Inferior parietal cortex (tissue), 1 donor: Measurements from ENCODE around the gene BCO1.
"Not testable (repeated sequence)": the region's sequence is repeated elsewhere in the genome, so short reads cannot be mapped to it uniquely, and the experiment has no call there.

ENCODE experiments used
- DNase-seq: peaks from one replicate; pipeline ENCODE4 v3.0.0-alpha.2; 2016; ENCODE audit errors: extremely low spot score

BCO1 gene, protein sequence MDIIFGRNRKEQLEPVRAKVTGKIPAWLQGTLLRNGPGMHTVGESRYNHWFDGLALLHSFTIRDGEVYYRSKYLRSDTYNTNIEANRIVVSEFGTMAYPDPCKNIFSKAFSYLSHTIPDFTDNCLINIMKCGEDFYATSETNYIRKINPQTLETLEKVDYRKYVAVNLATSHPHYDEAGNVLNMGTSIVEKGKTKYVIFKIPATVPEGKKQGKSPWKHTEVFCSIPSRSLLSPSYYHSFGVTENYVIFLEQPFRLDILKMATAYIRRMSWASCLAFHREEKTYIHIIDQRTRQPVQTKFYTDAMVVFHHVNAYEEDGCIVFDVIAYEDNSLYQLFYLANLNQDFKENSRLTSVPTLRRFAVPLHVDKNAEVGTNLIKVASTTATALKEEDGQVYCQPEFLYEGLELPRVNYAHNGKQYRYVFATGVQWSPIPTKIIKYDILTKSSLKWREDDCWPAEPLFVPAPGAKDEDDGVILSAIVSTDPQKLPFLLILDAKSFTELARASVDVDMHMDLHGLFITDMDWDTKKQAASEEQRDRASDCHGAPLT

GRCh38 chr16:81238296-81239011 lies at the start of gene BCO1:
BCO1 (plus strand) TSS chr16:81238689; CDS start chr16:81238909, 220 bp downstream.
- peak; percentile 13 for DNase-seq

DNA sequence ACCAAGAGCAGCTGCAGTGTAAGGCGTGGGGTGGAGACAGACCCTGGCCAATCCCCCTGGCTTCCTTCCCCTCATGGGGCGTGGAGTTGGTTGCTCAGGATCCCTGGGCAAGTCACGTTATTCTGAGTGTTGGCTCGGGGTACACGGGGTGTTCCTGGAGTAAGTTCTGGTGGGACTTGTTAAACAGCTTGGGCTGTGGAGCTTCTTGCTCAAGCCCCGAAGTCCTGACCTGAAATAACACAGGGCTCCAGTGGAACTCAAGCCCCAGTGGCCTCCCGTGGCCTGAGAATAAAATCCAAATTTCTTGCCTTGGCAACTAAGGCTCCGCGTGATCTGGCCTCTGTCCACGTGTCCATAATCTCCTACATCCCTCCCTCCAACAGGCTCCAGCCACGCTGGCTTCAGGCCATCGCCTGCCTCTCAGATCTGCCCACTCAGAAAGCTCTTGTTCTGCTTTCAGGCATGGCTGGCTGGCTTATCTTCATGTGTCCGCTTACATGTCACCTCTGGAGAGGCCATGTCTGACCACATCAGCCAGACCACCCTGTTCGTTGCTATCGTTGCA lies 49.3 kb upstream of the BCO1 start:
- peak; percentile 78 for DNase-seq

- no peak for DNase-seq
These were observed 47.8 kb upstream of the BCO1 start for GRCh38 chr16:81190667-81191066.

DNA sequence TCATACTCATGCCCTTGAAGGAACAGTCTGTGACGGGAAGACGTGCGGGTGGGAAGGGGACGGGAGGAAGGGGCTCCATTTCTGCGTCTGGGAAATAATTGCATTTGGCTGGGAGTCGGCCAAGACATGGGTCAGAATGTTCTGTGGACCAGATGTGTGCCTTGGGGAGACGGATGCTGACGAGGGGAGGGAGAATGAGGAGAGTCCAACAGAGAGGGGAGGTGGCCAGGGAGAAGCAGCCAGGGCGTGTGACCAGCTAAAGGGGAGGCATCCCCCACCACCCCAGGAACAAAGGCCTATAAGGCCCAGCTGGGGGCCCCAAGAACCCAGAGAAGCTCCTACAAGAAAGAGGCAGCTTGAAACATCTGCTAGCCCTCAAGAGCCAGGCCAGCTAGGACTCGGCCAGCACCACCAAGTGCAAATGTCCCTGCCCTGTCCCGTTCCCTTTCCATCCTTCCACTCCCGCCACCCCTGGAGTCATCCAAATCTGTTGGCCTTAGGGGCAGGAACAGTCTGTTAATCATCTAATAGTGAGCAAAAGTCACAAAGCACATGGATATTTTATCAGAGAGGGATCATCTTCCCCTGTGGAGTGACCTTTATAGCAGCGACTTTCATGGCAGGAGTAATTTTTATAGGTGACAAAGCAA lies 42.5 kb upstream of the BCO1 start:
- DNase-seq, result no peak

GRCh38 chr16:81198635-81199034 lies 39.9 kb upstream of the BCO1 start:
- DNase-seq, result peak; percentile 38

GRCh38 chr16:81201267-81201666 lies 37.2 kb upstream of the BCO1 start:
- DNase-seq, result peak; percentile 20

DNA sequence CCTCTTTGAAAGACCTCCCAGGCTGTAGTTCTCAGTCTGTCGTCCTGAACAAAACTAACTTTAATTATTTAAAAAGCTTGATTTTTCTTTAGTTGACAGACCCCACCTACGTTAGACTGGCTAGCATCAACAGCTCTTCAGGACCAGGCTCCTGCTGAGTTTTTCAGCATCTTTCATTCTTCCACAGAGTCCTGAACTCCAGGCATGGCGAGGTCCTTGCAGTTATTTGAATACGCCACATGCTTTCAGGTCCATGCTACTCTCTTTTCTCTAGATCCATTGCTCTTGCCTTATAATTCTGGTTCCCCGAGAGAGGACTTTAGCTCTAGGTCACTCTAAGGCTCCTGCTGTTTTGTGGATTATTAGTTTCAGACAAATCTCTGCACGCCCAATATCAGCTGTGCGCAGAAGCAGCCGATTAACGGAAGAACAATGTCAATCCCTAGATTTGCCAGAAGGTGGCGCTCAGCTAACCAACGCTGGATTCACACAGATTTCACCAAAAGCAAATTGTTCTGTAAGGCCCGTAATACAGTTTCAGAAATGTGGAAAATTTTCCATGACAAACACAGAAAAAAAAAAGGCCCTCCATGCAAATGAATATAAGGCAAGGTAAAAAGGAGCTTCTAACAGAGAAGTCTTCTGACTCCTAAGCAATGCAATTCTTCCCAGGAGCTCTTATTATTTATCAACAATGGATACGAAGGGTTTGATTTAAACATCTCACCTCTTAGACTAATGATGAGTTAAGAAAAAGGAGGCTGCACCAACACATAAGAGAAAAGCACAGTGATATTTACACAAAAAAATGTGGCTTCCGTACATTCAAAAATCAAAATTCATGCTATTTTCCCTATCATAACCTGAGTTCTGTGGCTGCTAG lies 33.5 kb upstream of the BCO1 start:
- peak; percentile 90 for DNase-seq

- no peak for DNase-seq
These were observed 31.4 kb upstream of the BCO1 start for GRCh38 chr16:81207076-81207475.

DNA sequence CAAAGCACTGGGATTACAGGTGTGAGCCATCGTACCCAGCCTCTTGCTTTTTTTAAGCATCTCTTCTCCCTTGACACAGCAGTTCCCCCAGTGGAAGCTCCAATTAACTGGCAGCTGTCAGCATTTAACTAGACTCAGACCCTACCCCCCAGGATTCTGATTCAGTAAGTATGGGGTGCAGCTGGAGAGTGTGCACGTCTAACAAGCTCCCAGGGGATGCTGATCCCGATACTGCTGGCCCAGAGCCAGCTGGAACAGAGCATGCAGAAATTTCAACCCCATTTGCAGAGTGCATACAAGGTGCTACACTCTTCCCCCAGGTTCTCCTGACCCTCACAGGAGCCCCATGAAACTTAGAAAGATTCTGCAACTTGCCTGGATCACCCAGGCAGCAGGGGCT lies 27.7 kb upstream of the BCO1 start:
- no peak for DNase-seq

- no peak for DNase-seq
These were observed 25.5 kb upstream of the BCO1 start for GRCh38 chr16:81212830-81213465.

- no peak for DNase-seq
These were observed 23.7 kb upstream of the BCO1 start for GRCh38 chr16:81214745-81215166.

DNA sequence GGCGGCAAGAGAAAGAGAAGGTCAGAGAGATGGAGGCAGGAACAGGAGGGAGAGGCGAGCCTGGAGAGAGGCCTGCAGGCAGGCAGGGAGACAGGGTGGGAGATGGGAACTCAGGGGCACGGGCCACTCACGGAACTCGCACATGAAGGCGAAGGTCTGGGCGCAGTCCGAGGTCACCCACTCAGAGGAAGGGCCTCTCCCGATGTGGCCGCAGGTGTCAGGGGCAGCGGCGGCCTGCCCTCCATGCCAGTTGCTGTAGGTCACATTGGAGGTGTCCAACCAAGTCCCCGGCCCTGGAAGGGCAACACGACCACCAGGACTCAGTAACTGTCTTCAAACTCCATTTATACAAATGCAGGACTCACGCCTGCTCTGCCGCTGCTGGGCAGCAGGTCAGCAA lies 22.4 kb upstream of the BCO1 start:
- DNase-seq, result no peak

DNA sequence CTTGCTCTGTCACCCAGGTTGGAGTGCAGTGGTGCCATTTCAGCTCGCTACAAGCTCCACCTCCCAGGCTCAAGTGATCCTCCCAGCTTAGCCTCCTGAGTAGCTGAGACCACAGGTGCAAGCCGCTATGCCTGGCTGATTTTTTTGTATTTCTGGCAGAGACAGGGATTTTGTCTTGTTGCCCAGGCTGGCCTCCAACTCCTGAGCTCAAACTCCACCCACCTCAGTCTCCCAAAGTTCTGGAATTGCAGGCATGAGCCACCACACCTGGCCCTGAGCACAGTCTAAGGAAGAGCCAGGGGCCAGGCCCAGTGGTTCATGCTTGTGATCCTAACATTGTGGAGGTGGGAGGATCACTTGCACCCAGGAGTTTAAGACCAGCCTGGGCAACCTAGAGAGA lies 21.8 kb upstream of the BCO1 start:
- DNase-seq, result no peak

GRCh38 chr16:81219151-81219550 lies 19.3 kb upstream of the BCO1 start:
- DNase-seq, result no peak

DNA sequence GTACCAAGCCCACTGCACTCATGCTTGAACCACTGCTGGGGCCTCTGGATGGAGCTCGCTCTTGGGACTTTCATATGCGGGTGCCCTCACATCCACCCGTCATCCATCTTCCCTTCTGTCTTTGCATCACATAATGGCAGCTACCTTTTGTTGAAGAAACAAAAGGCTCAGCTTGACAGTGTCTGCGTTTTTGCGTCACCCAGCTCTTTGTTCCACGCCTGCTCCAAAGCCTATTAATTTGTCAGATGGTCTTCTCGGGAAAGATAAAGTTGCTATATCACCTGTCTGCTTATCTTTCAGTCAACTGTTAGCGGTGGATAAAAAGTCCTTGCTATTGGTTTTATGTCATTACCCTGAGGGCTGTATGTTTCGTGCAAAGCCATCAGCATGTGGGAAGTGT lies 18.1 kb upstream of the BCO1 start:
- DNase-seq, result no peak

DNA sequence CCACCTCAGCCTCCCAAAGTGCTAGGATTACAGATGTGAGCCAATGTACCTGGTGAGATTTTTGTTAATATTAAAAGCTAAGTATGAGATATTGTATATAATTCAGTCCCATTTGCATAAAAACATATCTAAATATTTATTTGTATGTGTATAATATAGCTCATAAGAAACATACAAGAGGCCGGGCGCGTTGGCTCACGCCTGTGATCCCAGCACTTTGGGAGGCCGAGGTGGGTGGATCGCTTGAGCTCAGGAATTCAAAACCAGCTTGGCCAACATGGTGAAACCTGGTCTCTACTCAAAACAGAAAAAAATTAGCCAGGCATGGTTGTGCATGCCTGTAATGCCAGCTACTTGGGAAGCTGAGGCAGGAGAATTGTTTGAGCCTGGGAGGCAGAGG lies 16.8 kb upstream of the BCO1 start:
- DNase-seq, result no peak

DNA sequence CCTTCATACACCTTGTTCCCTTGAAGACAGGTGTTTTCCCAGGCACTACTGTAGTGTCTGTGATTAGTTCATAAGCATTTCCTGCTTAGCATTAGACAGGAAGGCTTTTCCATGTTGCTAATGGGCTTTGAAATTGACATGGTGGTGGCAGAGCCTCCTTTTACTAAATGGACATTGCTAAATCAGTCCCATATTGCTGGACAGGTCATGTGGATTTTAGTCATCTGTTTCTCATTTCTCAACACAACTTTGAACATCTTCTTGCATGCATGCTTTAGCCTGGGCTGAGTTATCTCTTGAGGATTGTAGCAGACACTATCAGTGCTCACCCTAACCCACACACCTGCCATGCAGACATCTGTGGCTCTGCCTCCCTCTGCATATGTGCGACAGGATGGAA lies 13.7 kb upstream of the BCO1 start:
- no peak for DNase-seq

DNA sequence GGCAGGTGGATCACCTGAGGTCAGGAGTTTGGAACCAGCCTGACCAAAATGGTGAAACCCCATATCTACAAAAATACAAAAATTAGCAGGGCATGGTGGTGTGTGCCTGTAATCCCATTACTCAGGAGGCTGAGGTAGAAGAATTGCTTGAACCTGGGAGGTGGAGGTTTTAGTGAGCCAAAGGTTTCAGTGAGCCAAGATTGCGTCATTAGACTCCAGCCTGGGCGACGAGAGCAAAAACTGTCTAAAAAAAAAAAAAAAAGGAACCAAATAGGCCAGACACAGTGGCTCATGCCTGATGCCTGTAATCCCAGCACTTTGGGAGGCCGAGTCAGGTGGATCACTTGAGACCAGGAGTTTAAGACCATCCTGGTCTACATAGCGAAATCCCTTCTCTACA lies 12.8 kb upstream of the BCO1 start:
- not testable (repeated sequence) for DNase-seq

DNA sequence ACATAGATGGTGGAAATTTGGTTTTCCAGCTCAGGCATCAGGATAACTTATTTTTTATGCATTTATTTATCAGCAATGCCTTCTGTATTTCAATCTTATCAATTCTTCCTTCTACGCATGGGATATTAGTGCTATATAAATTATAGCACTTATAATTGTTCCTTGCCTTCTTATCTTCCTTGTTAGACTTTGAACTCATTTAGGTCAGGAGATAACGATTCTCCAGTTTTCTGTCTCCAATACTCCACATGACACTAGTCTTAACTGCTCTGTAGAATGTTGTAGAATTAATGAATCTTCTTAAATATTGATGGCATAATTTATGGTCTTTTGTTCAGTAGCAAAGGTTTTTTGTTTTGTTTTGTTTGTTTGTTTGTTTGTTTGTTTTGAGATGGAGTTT lies 10.7 kb upstream of the BCO1 start:
- no peak for DNase-seq

GRCh38 chr16:81229811-81230210 lies 8.7 kb upstream of the BCO1 start:
- DNase-seq, result no peak

DNA sequence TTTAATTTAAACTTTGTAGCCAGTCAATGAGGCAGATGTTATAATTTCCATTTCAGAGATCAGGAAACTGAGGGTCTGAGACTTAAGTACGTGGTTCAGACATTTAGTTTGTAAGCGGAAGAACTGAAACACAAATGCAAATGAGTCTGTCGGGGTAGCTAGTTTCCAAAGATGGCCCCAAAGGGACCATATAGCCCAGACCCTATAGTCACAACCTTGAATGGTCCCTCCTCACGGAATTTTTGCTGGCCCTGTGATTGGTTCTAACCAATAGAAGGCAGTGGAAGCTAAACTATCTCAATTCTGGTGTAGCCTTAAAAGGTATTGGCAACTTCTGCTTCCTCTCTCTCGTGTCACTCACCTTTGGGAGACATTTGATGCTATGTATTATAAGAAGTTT lies 7.5 kb upstream of the BCO1 start:
- DNase-seq, result no peak
